GM19351 (cell line): ENCODE results near the gene CMTM2.
A peak's percentile ranks its signal among the peaks of the same experiment; 100 is the strongest.
"Not testable (repeated sequence)": the region's sequence is repeated elsewhere in the genome, so short reads cannot be mapped to it uniquely, and the experiment has no call there.

Experiments used
- ATAC-seq: cut with Tn5 transposase; IDR thresholded peaks from one replicate; pipeline ENCODE4 v1.9.1; 2021; ENCODE audit warnings: mild to moderate bottlenecking, moderate library complexity; ENCODE audit not compliant: unreplicated experiment

Gene CMTM2

DNA sequence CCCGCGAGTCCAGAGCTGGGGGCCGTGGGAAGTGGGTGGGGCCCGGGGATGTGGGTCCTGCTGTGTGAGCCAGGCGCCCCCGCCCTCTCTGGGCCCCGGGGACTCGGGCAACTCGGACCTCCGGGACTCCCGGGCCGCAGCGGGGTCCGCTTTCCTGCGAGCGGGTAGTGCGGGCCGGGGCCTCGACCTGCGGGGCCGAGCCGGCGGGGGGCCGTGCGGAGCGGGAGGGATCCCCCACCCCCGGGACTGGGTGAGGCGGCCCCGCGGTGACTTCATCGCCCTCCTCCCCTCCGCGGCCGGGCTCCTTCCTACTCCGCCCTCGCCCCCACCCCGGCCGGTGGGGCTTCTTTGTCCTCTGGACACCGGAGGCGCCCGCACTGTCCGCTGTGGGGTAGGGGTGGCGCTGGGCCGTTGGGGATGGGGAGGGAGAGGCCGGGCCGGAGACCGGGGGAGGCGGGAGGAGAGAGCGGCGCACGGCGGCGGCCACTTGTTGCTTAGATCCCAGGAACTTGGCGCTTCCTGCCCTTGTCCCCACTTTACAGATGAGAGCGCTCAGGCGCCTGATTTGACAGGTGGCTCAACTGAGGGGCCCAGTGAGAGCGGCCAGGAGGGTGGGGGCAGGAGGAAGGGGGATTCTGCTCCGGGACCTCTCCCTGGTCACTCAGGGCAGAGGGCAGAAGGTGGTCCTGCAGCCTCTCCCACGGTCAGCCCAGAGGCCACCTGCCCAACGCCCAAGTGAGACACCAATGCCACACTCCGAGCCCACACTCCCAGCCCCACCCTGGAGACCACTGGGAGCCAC, 26.1 kb downstream of the CMTM2 start:
- peak; percentile 11 for ATAC-seq

DNA sequence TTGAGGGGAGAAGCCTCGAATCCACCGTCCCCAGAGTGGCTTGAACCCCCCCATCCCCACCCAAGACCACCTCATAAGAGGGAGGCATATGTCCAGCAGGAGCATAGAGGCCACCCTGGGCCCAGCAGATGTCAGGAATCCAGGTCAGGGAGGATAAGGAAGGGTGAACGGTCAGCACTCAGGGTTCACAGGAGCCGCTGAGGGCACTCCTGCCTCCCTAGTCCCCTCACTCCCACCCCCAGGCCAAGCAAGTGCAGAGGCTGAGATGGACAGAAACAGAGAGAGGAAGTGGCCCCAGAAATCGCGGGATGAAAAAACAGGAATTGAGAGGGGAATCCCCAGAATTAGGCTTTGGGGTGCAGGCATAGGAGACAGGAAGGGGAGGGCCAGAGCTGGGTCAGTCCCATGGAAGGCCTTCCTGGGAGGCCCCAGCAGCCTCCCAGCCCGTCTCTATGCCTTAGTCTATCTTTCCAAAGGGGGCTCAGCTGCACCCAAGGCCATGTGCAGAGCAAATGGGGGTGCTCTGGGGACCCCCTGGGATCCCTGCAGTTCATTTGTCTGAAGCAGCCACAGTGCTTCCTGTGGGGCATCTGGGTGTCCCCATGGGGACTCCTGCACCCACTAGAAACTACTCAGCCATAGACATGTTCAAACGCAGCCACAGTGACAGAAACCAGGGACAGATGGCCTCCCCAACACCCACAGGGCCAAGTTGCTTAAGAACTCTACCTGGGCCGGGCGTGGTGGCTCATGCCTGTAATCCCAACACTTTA, 26.9 kb downstream of the CMTM2 start:
- ATAC-seq = peak; percentile 34

DNA sequence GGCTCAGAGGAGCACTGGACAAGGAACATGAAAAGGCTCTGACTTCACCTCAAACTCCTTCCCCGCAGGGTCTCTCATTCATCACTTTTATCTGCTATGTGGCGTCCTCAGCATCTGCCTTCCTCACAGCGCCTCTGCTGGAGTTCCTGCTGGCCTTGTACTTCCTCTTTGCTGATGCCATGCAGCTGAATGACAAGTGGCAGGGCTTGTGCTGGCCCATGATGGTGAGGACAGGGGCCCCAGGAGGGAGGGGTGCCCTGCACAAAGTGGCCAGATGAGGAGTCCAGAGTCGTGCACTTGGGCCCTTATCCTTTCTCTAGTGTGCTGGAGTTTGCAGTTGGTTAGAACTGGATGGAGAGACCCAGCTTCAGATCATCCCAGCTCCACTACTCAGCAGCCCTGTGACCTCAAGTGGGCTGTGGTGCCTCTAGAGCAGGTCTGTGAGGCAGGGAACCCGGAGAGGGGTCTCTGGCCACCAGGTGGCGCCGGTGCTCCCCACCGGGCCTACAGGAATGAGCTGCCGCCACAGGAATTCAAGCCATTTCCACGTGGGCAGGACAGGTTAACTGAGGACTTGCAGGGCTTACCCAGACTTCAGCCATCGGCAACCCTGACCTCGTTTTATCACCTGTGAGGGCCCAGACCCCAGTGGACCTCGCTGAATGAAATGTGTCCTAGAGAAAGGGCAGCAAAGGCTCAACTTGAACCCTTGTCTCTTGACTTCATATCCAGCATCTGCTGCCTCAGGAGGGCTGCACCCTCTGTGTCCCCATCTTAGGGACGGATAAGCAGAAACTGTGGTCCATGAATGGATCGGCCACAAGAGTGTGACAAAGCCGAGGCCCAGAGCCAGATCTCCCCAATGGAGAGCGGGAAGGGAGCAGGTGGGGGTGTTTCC, 29.2 kb downstream of the CMTM2 start:
- ATAC-seq = peak; percentile 34

DNA sequence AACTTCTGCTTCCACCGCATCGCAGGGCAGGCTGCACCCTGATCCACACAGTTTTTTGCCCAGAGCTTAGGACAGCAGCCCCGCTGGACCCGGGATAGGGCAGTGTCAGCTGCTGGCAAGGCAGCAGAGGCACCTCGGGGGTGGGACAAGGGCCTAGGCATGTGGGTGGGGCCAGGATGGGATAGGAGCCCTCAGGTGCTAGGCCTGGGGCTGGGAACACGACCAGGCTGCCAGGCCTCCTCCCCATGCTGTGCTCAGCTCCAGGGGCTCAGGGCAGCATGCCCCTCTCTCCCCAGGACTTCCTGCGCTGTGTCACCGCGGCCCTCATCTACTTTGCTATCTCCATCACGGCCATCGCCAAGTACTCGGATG, 29.9 kb downstream of the CMTM2 start:
- no peak for ATAC-seq

DNA sequence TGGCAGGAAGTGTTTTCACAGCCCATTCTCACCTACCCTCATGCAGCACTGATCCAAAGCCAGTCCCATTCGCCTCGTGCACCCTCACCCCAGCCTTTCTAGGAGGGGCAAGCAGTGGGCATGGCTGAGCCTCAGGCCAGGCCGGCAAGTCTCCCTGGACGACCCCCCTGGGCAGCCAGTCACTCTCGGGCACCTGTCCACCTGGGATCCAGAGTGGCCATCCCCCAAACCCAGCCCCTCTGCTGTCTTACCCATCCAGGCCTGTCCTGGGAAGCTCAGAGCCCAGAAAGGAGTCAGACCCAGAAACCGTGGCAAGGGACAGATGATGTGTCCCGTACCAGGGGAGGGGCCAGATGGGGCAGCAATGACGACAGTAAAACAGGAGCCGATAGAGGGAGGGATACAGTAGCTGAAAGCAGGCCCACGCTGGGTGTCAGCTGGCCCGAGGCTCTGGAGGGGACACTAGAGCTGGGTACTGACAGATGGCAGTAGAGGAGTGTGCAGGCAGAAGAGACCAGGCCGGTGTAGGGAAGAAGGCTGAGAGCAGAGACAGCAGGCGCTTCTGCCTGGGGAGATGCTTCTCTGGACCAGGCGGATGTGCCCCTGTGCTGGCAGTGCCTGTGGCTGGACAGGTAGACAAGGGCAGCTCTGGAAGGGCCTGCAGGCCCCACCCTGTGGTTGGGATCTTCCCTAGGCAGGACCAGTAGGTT, 31.0 kb downstream of the CMTM2 start:
- no peak for ATAC-seq

DNA sequence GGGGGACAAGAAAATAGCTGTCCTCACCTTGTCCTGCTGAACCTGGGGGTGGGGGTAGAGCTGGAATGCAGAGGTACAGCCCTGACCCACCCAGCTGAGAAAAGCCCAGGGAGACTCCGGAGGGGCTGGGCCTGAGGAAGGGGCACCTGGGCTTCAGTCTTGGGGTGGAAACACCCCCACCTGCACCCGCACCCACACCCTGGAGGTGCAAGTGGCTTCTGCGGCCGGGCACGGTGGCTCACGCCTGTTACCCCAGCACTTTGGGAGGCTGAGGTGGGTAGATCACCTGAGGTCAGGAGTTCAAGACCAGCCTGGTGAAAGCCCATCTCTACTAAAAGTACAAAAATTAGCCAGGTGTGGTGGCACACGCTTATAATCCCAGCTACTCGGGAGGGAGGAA, 32.6 kb downstream of the CMTM2 start:
- not testable (repeated sequence) for ATAC-seq

DNA sequence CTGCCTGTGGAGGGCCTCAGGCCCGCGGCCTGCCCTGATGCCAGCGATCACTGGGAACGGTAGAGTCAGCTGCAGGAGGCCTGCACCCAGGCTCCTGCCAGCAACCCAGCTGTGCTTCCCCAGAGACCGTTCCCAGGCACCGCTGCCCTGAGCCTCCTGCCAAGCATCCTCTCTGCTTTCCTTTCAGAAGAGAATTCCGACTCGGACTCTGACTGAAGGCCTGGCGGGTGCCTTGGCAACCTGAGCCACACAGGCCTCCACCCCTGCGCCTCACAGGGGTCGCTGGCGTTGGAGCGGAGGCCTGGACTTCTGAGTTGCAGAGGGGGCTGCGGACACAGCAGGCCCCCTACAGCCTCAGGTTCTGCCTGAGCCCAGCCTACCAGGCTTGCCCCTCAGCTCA, 33.2 kb downstream of the CMTM2 start:
- ATAC-seq = no peak

DNA sequence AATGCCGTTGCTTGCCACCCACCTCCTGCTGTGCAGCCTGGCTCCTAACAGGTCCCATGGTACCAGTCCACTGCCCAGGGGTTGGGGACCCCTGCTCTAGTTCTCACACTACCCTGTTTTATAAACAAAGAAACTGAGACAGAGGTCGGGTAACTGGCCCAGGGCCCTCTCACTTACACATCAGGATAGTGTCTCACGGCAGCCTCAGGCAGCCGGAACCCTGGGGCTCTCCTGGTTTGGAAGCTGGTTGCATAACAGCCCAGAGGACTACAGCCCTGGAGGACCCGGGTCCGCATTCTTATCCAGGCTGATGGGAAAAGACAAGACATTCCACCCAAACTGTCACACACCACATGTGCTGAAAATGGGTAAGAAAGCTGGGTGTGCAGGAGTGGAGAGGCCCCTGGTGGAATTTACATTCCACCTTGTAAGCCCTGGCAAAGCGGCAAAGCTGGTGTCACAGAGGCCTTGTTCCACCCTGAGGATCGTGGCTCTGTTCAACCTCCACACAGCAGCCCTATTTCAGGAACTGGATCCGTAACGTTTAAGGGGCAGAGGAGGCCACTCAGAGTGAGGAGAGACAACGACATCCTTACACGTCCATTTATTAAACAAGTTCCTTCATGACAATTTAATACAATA, 35.0 kb downstream of the CMTM2 start:
- no peak for ATAC-seq

DNA sequence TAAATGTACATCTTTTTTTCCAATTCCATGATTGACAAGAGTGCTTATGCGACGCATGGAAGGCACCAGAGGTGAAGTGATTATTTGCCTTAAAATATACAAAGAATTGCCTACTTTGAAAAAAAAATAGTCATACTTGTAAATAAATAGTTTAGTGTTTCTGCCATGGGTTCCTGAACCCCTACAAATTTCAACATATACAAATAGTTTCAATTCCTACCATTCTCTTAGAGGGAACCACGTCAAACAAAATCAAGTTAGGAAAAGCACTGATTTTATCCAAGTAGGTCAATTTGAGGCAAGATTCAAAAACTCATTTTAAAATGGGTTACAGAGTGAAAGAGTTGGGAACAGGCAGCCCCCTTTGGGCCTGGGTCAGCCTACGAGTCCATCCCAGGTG, 36.9 kb downstream of the CMTM2 start:
- no peak for ATAC-seq

DNA sequence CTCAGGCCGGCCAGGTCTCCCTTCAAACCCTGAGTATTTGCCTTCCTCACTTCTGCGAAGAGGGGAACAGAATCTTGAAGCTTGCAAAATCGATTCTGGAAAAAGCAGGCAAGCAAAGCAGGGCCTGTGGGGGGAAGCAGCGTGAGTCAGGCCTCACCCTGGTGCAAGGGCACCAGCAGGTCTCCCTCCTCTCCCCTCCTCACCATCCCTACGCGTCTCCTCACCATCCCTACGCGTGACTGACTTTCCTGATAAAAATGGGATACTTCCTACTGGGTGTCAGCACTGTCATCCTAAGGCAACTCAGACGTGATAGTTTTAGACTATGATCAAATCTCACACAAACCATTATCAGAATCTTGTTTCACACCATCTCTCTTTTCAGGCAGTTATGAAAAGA, 37.3 kb downstream of the CMTM2 start:
- ATAC-seq = no peak

DNA sequence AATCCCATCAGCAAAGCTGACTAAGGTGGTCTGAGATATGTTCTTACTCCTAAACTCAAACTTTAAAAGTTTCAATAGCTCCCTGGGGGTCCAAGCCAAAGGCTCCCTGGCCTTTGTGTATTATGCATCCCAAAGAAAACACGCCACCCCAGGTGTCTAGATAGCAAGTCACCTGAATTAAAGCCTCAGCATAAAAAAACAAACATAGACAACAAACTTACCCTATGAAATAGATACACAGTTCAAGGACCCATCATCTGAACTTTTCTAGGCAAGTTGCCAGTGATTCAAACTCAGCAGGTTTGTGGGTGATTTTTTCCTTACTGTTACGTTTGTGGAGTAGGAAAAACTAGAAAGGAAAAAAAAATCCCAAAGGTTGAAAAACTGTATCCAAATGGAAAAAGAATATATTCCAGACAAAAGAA, 37.8 kb downstream of the CMTM2 start:
- no peak for ATAC-seq

DNA sequence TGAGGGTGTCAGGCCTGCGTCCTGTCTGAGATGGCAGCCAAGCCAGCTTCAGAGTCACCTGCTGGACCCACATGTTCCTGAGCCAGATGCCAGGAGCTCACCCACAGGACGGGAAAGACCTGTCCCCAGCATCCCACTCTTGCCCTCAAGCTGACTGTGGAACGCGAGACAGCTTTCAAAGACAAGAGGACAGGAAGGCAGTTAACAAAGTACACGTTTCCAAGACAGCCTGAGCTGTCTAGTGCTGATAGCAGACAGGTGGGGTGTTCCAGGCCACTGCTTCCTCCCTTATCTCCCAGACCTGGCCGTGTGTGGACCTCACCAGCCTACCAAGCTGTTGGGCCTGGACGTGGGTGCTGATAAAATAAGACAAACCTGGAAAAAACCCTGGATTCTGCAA, 38.5 kb downstream of the CMTM2 start:
- no peak for ATAC-seq

DNA sequence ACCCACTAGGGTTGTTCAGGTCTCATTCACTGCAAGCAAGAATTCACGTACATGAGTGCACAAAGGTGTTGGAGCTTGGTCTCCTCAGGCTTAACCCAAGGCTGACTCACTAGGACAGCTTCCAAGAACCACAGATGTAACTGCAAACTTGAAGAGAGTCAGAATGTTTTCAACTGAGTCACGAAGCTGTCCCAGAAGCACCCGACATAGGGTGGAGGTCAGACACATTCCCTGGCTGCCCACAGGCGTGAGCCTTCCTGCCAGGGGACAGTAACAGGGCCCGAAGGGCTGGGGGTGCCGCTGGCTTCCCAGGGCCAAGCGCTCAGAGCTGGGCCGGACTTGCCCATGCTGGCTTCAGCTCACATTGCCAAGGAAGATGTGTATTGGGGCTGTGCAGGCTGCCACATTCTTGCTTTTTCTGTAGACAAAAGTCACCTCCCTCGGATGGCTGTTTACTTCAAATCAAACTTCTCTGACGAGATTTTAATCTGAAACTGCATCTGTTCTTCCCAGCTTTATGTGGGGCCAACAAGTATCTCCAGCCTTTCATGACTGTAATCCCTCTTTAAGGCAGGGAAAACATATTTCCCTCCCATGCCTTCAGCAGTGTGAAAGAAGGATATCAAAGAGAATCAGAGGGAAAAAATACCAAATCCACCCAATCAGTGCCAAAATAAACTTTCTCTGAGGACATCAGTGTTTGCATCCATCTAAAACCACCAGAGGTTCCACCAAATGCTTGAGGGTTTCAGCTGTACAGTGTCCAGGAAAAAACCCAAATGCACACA, 39.5 kb downstream of the CMTM2 start:
- no peak for ATAC-seq

DNA sequence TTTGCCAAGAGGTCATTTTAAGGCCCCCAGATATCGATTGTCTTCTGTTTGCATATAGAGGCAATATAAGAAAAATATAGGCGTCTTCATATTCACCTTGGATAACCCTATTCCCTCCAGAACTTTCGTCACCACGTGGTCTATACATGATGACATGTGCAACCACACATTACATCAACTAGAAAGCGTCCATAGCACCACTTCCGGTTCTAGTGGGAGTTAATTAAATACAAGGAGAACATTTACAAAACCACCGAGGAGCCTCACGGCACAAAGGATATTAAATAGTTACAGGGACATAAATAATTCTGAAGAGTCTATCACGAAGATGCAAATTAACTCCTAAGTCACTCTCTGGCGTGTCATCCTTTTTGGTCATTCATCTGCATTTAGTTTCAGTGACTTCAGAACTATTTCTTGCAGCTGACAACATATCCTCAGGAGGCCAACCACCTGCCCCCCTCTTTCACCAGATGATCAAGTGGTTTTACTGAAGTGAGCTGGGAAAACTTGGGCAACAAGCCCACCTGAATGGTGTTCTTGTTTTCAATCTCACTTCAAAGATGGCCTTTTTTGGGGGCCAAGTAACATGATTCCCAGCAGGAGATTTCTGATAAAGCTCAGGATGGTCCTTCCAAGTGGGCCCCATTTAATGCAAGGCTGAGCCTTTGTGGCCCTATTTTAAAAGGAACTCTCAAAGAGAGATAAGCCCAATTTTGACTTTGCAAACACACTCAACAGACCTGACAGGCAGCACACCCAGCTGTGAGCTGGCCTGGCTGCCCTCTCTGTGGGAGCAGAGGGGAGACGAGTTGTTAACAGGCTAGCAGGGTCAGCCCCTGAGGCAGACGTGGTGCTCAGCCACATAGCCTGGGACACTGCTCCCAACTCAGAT, 40.5 kb downstream of the CMTM2 start:
- peak; percentile 57 for ATAC-seq

DNA sequence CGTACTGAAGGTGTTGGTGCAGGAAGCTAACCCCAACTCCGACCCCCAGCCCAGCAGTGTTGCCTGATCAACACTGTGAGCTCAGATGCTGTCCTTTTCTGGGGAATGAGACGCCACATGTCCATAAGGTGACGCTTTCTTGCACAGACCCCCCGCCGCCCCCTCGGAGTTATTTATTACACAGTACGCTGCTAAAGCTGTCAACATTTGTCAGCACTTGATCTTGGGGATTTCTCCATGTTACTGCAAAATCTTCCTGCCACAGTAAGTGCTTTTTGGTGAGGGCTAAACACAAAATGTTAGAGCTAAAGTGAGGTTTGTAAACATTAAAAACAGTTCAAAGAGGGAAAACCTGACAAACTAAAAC, 41.1 kb downstream of the CMTM2 start:
- no peak for ATAC-seq

DNA sequence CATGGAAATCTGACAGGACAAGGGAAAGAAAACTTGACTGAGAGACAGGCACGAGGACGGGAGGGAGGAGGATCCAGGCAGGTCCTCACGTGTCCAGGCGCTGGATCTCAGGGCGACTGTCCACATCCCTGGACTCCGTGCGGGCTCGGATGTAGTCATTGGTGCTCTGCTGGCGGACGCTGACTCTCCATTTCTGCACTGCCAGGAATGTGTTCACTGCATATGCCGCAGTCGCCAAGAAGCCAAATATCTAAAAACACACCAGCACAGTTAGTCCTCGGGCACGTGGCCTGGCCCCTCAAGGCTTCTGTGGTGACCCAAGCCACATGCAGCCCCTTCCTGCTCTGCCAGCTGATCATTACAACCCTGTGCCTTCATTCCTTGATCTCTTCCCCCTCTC, 42.7 kb downstream of the CMTM2 start:
- no peak for ATAC-seq

DNA sequence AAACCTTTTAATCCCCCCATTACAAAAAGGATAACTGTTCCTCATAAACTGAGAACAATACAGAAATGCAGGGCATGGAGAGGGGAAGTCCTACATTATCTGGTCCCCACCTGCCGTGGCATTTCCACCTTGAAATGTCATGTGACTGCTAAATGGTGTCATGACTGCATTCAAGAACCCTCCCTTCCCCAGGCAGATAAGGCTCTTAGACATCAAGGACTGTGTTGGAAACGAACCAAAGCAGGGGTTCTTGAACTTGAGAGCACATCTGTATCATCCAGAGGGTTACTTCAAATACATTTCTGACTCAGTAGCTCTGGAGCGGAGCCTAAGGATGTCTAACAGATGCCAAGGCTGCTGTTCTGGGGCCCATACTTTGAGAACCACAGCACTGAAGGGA, 43.6 kb downstream of the CMTM2 start:
- no peak for ATAC-seq

DNA sequence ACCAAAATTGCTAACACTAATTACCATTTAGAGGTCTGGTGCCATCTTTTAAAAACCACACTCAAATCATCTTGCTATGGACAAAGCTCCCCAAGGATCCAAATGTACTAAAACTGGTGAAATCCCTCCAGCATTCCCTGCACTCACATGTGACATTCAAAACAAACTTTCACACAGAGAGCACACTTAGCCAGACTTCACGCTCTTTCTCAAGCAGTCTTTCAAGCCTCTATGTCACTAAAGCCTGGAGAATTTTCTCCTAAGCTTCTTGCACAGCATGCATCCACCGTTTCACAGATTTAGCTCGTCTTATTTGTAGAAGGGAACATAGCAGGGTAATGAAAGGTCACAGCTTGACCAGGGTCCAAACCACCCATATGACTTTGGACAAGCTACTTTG, 44.5 kb downstream of the CMTM2 start:
- no peak for ATAC-seq
